Ishikawa (cell line): ENCODE measurements around the gene GXYLT2.

ENCODE experiments used
- CEBPB ChIP-seq: IDR thresholded peaks from 2 replicates; pipeline ENCODE4 v1.6.1; 2012
- CREB1 ChIP-seq: IDR thresholded peaks from 2 replicates; pipeline ENCODE4 v1.6.1; 2012; ENCODE audit warnings: low read depth
- EGR1 ChIP-seq: IDR thresholded peaks from 2 replicates; pipeline ENCODE4 v1.6.1; 2012
- EP300 ChIP-seq: IDR thresholded peaks from 2 replicates; pipeline ENCODE4 v1.6.1; 2012; ENCODE audit warnings: borderline replicate concordance
- FOXM1 ChIP-seq: IDR thresholded peaks from 2 replicates; pipeline ENCODE4 v1.6.1; 2012; ENCODE audit warnings: low read depth, borderline replicate concordance
- NFIC ChIP-seq: IDR thresholded peaks from 2 replicates; pipeline ENCODE4 v1.6.1; 2012
- RAD21 ChIP-seq: IDR thresholded peaks from 2 replicates; pipeline ENCODE4 v1.6.1; 2012; ENCODE audit warnings: low read depth
- TAF1 ChIP-seq: IDR thresholded peaks from 2 replicates; pipeline ENCODE4 v1.6.1; 2012; ENCODE audit warnings: low read depth, mild to moderate bottlenecking
- TCF12 ChIP-seq: IDR thresholded peaks from 2 replicates; pipeline ENCODE4 v1.6.1; 2012; ENCODE audit warnings: low read depth
- TEAD4 ChIP-seq: IDR thresholded peaks from 2 replicates; pipeline ENCODE4 v1.6.1; 2012
- YY1 ChIP-seq: IDR thresholded peaks from 2 replicates; pipeline ENCODE4 v1.6.1; 2012; ENCODE audit warnings: low read depth
- ZBTB7A ChIP-seq: IDR thresholded peaks from 2 replicates; pipeline ENCODE4 v1.6.1; 2012; ENCODE audit warnings: low read depth
- TF ChIP-seq, protein P1 (sequence below): IDR thresholded peaks from 2 replicates; pipeline ENCODE4 v1.6.1; 2012
- TF ChIP-seq, protein P2 (sequence below): IDR thresholded peaks from 2 replicates; pipeline ENCODE4 v1.6.1; 2012
- TF ChIP-seq, protein P3 (sequence below): IDR thresholded peaks from 2 replicates; pipeline ENCODE4 v1.6.1; 2012; ENCODE audit warnings: low read depth, mild to moderate bottlenecking

Gene GXYLT2, protein sequence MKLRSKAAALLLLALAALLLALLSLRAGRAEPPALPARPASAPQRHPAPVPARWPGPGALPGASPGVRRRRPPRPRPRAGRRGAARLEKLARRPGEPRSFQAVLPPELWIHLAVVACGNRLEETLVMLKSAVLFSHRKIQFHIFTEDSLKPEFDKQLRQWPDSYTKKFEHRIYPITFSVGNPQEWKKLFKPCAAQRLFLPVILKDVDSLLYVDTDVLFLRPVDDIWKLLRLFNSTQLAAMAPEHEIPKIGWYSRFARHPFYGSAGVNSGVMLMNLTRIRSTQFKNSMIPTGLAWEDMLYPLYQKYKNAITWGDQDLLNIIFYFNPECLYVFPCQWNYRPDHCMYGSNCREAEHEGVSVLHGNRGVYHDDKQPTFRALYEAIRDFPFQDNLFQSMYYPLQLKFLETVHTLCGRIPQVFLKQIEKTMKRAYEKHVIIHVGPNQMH

DNA sequence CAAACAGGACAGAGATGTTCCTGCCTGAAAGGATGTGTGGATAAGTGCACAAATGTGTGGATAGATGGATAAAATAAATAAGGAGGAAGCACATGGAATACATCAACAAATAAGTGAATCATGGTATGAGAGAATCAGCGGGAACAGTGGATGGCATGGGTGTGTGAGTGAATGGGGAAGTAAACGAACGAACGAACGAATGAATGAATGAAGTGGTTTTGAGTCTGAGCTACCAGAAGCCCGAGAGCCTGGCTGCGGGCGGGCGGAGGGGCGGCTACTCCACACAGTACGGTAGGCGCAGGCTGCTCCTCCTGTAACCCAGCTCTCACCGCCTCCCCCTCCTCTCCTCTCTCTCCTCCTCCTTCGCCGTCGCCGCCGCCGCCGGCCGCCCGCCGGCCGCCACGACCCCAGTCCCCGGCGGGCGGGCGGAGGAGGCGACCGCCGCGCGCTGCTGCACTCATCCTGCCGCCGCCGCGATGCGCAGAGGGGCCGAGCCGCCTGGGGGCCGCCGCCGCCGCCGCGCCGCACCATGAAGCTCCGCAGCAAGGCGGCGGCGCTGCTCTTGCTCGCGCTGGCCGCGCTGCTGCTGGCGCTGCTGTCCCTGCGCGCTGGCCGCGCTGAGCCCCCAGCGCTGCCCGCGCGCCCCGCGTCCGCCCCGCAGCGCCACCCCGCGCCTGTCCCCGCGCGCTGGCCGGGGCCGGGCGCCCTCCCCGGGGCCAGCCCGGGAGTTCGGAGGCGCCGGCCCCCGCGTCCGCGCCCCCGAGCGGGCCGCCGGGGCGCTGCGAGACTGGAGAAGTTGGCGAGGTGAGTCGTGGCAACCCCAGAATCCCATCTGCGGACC, at the start of gene GXYLT2:
GXYLT2 (plus strand) TSS at position 342 of the 841 bp plus-strand sequence; CDS start at position 530, 188 bp downstream.
- no peak for TF ChIP-seq FOXM1
- no peak for TF ChIP-seq ZBTB7A
- TF ChIP-seq, protein P1, sequence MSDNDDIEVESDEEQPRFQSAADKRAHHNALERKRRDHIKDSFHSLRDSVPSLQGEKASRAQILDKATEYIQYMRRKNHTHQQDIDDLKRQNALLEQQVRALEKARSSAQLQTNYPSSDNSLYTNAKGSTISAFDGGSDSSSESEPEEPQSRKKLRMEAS = no peak
- TF ChIP-seq, protein P2, sequence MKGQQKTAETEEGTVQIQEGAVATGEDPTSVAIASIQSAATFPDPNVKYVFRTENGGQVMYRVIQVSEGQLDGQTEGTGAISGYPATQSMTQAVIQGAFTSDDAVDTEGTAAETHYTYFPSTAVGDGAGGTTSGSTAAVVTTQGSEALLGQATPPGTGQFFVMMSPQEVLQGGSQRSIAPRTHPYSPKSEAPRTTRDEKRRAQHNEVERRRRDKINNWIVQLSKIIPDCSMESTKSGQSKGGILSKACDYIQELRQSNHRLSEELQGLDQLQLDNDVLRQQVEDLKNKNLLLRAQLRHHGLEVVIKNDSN = no peak
- TF ChIP-seq, protein P3, sequence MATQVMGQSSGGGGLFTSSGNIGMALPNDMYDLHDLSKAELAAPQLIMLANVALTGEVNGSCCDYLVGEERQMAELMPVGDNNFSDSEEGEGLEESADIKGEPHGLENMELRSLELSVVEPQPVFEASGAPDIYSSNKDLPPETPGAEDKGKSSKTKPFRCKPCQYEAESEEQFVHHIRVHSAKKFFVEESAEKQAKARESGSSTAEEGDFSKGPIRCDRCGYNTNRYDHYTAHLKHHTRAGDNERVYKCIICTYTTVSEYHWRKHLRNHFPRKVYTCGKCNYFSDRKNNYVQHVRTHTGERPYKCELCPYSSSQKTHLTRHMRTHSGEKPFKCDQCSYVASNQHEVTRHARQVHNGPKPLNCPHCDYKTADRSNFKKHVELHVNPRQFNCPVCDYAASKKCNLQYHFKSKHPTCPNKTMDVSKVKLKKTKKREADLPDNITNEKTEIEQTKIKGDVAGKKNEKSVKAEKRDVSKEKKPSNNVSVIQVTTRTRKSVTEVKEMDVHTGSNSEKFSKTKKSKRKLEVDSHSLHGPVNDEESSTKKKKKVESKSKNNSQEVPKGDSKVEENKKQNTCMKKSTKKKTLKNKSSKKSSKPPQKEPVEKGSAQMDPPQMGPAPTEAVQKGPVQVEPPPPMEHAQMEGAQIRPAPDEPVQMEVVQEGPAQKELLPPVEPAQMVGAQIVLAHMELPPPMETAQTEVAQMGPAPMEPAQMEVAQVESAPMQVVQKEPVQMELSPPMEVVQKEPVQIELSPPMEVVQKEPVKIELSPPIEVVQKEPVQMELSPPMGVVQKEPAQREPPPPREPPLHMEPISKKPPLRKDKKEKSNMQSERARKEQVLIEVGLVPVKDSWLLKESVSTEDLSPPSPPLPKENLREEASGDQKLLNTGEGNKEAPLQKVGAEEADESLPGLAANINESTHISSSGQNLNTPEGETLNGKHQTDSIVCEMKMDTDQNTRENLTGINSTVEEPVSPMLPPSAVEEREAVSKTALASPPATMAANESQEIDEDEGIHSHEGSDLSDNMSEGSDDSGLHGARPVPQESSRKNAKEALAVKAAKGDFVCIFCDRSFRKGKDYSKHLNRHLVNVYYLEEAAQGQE = no peak
- no peak for TF ChIP-seq RAD21
- no peak for TF ChIP-seq NFIC
- no peak for TF ChIP-seq TCF12
- no peak for TF ChIP-seq EGR1
- TF ChIP-seq EP300 = no peak
- no peak for TF ChIP-seq CEBPB
- no peak for TF ChIP-seq CREB1
- no peak for TF ChIP-seq TEAD4
- no peak for TF ChIP-seq TAF1
- no peak for TF ChIP-seq YY1

DNA sequence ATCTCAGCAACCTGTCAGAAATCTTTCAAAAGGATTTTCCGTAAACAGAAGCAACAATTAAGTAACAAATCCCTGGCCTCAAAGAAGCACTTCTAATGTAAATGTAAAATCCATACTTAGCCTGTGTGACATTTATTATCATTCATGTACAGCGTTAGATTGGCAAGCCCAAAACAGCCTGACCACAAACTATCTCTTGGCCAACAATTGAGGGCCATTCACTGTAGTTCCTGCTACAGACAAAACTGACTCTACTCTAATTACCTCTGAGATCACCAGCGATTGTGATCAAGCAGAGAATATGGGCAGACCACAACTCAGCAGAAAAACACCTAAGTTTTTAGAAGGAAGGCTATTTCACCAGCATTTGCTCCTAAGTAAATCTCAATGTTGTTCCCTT, 48.8 kb upstream of the GXYLT2 start:
- TF ChIP-seq CEBPB (no peak), FOXM1 (no peak), YY1 (no peak), CREB1 (no peak), EGR1 (no peak), EP300 (no peak), ZBTB7A (no peak)
- TF ChIP-seq, protein P1 = no peak
- TF ChIP-seq, protein P3 = no peak

DNA sequence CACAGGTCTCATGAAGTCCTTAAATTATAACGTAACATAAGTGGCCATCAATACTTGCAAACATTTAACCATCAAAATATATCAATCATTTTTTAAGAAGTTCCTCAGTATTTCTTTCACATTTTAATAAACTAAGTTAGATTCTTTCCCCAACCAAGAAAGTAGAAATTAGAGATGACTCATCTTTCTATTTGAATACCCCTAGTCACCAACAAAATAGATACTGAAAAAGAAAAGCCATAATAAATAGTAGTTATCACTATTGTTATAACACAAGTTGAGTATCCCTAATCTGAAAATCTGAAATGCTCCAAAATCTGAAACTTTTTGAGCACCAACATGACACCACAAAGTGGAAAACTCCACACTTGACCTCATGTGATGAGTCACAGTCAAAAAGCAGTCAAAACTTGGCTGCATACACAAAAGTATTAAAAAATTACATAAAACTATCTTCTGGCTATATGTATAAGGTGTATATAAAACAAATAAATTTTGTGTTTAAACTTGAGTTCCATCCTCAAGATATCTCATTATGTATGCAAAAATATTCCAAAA, 43.3 kb upstream of the GXYLT2 start:
- TF ChIP-seq, protein P1 = no peak
- no peak for TF ChIP-seq CREB1
- no peak for TF ChIP-seq TEAD4
- no peak for TF ChIP-seq RAD21
- no peak for TF ChIP-seq ZBTB7A
- TF ChIP-seq, protein P3 = no peak
- TF ChIP-seq TAF1 = no peak
- no peak for TF ChIP-seq FOXM1
- TF ChIP-seq, protein P2 = no peak
- TF ChIP-seq YY1 = no peak
- TF ChIP-seq EGR1 = no peak
